MM.1S (cell line): Measurements from ENCODE around the gene SOX18.
A peak's percentile ranks its signal among the peaks of the same experiment; 100 is the strongest.

Source experiments
- CTCF ChIP-seq: fragments of 300-600 bp; sonication (generic); IDR thresholded peaks from 2 replicates; pipeline ENCODE4 v1.5.1; 2016; ENCODE audit warnings: antibody characterized with exemption, low read length, mixed read lengths
- EZH2 ChIP-seq: fragments of 300-600 bp; sonication (generic); optimal IDR thresholded peaks from 2 replicates; pipeline ENCODE3; 2017; ENCODE audit warnings: low read depth, mild to moderate bottlenecking, antibody characterized with exemption, low read length, mixed read lengths
- EZH2phosphoT487 ChIP-seq: fragments of 300-600 bp; sonication (generic); IDR thresholded peaks from 2 replicates; pipeline ENCODE4 v1.6.1; 2018; ENCODE audit warnings: antibody characterized with exemption, low read length

GRCh38 chr20:64083378-64083803 lies 34.0 kb upstream of the SOX18 start:
- TF ChIP-seq CTCF (peak; percentile 50), EZH2 (no peak), EZH2phosphoT487 (no peak)
